HepG2 (cell line): Measurements from ENCODE around the gene PHLDB1. TPM values are rescaled to one million over a fixed set of nuclear protein-coding genes. Genes with fewer than 3 reads are reported as not detected.

Experiments
- BRD4 ChIP-seq: sonication (generic); formaldehyde crosslinking; IDR thresholded peaks from 2 replicates; pipeline ENCODE4 v1.4.0; 2020; ENCODE audit warnings: missing genetic modification reagents
- KDM5B ChIP-seq: sonication (generic); formaldehyde crosslinking; IDR thresholded peaks from 2 replicates; pipeline ENCODE4 v1.4.0; 2020; ENCODE audit warnings: missing genetic modification reagents, mild to moderate bottlenecking, borderline replicate concordance
- NR1H2 ChIP-seq: sonication (generic); formaldehyde crosslinking; IDR thresholded peaks from 2 replicates; pipeline ENCODE4 v1.8.1; 2022; ENCODE audit warnings: low read depth, missing genetic modification reagents, borderline replicate concordance
- PRMT3 ChIP-seq: sonication (generic); formaldehyde crosslinking; IDR thresholded peaks from 2 replicates; pipeline ENCODE4 v1.8.1; 2022; ENCODE audit warnings: low read depth, mild to moderate bottlenecking, moderate library complexity, missing genetic modification reagents, borderline replicate concordance
- RELA ChIP-seq: sonication (generic); formaldehyde crosslinking; IDR thresholded peaks from 2 replicates; pipeline ENCODE4 v1.4.0; 2020; ENCODE audit warnings: missing genetic modification reagents
- SSRP1 ChIP-seq: IDR thresholded peaks from 2 replicates; pipeline ENCODE4 v1.6.1; 2016; ENCODE audit warnings: control low read depth
- ZNF10 ChIP-seq: sonication (generic); formaldehyde crosslinking; IDR thresholded peaks from 2 replicates; pipeline ENCODE4 v1.4.0; 2020; ENCODE audit warnings: mild to moderate bottlenecking, low read depth, missing genetic modification reagents, borderline replicate concordance
- ZNF225 ChIP-seq: sonication (generic); formaldehyde crosslinking; IDR thresholded peaks from 2 replicates; pipeline ENCODE4 v1.4.0; 2020; ENCODE audit warnings: mild to moderate bottlenecking, missing genetic modification reagents
- ZNF3 ChIP-seq: IDR thresholded peaks from 2 replicates; pipeline ENCODE4 v1.7.0; 2017; ENCODE audit warnings: inconsistent platforms
- ZNF317 ChIP-seq: sonication (generic); formaldehyde crosslinking; IDR thresholded peaks from 2 replicates; pipeline ENCODE4 v1.5.0; 2020; ENCODE audit warnings: mild to moderate bottlenecking, missing genetic modification reagents
- ZNF790 ChIP-seq: sonication (generic); formaldehyde crosslinking; IDR thresholded peaks from 2 replicates; pipeline ENCODE4 v1.8.0; 2022; ENCODE audit warnings: missing genetic modification reagents, mild to moderate bottlenecking, borderline replicate concordance
- ZSCAN31 ChIP-seq: sonication (generic); formaldehyde crosslinking; IDR thresholded peaks from 2 replicates; pipeline ENCODE4 v1.5.0; 2020; ENCODE audit warnings: low read depth, mild to moderate bottlenecking, missing genetic modification reagents
- polyA plus RNA-seq, 8 experiments: library from polyadenylated mRNA; depleted of rRNA in 3 of 8; stranded (reverse) in 7 of 8; unstranded in 1 of 8; fragments of >200 nt; fragmentation: Illumina TruSeq in 4 of 8; extraction: Trizol in 4 of 8; gene quantifications; 2 replicates each; pipeline versions ENCODE4 v1.2.1 to v1.2.3, GENCODE V29; 2011 to 2016; ENCODE audit warnings: low read depth in 4 of 8, missing spikeins in 1 of 8, mixed read lengths in 1 of 8; ENCODE audit not compliant: insufficient read depth in 1 of 8
- total RNA-seq, 5 experiments: library from RNA; depleted of rRNA; stranded (reverse); fragments of >200 nt; fragmentation: Illumina TruSeq; extraction: Trizol; gene quantifications; 2 replicates each; pipeline ENCODE4 v1.2.3, GENCODE V29; 2016; ENCODE audit warnings: low read depth in 1 of 5
- TF ChIP-seq, protein P1 (sequence below): sonication (generic); formaldehyde crosslinking; IDR thresholded peaks from 2 replicates; pipeline ENCODE4 v1.5.1; 2020; ENCODE audit warnings: mild to moderate bottlenecking, missing genetic modification reagents, borderline replicate concordance
- TF ChIP-seq, protein P2 (sequence below): IDR thresholded peaks from 2 replicates; pipeline ENCODE4 v1.6.1; 2016; ENCODE audit warnings: missing compliant biosample characterization, missing genetic modification reagents, borderline replicate concordance
- TF ChIP-seq, protein P3 (sequence below): sonication (generic); formaldehyde crosslinking; IDR thresholded peaks from 2 replicates; pipeline ENCODE4 v1.4.0; 2020; ENCODE audit warnings: missing genetic modification reagents, borderline replicate concordance
- TF ChIP-seq, protein P4 (sequence below): sonication (generic); formaldehyde crosslinking; IDR thresholded peaks from 2 replicates; pipeline ENCODE4 v1.4.0; 2020; ENCODE audit warnings: mild to moderate bottlenecking, missing genetic modification reagents

PHLDB1 gene
- total and polyA plus RNA-seq, 2 of the 13 experiments (the other 11 are each of a cell fraction or from before 2014, with no cell fraction given), result 13.8 to 14.2 TPM

DNA sequence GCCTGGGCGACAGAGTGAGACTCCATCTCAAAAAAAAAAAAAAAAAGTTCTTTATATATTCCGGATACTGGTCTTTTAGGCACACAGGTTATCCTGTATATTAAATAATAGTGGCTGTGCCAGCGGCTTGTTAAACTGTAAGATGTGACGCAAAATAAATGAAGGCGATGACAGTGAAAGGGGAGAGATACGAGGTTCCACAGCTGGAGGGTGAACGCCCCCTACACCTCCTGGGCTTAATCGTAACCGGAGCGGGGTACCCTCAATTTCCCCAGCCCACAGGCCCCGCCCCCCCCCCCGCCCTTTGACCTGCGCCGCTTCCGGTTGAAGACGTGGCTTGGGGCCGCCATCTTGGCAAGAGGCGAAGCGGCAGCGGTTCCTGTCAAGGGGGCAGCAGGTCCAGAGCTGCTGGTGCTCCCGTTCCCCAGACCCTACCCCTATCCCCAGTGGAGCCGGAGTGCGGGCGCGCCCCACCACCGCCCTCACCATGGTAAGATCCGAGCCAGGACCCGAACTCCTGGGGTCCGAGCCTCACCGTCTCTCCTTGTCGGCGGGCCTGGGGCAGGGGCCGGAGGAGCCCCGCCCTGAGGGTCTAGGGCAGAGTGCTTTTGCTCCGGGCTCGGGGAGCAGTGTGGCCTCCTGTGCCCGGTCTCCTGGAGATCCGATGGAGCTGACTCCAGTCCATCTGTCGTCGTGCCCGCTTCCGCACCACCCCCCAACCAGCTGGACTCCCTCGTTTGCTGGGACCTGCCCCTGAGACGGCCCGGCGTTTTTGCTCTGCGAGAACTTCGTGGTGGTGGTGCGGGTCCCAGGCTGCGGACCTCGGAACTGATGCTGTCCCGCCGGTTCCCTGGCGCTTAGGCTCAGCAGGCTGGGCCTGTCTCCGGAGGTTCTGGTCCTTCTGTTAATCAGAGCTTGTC is 35.1 kb upstream of the PHLDB1 start, which contains the start of gene ARCN1 (continued):
- TF ChIP-seq, protein P1, sequence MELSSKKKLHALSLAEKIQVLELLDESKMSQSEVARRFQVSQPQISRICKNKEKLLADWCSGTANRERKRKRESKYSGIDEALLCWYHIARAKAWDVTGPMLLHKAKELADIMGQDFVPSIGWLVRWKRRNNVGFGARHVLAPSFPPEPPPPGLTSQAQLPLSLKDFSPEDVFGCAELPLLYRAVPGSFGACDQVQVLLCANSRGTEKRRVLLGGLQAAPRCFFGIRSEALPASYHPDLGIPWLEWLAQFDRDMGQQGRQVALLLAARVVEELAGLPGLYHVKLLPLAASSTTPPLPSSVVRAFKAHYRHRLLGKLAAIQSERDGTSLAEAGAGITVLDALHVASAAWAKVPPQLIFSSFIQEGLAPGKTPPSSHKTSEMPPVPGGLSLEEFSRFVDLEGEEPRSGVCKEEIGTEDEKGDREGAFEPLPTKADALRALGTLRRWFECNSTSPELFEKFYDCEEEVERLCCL (CRISPR knock-in tag), result no peak
- TF ChIP-seq ZNF225 (CRISPR knock-in tag) (no peak), RELA (CRISPR knock-in tag) (no peak), ZNF10 (CRISPR knock-in tag) (no peak), BRD4 (peak; percentile 85), PRMT3 (CRISPR knock-in tag) (no peak), NR1H2 (CRISPR knock-in tag) (0 out of 2 replicates have a peak, but pooled peaks have one; percentile 35), ZNF790 (CRISPR knock-in tag) (peak; percentile 58; the same call in 1 of the 2 replicates), ZNF317 (CRISPR knock-in tag) (no peak), SSRP1 (CRISPR knock-in tag) (no peak), KDM5B (CRISPR knock-in tag) (peak; percentile 35; the same call in 1 of the 2 replicates), ZSCAN31 (CRISPR knock-in tag) (peak; percentile 25; the same call in 1 of the 2 replicates), ZNF3 (CRISPR knock-in tag) (0 out of 2 replicates have a peak, but pooled peaks have one; percentile 26)
- TF ChIP-seq, protein P2, sequence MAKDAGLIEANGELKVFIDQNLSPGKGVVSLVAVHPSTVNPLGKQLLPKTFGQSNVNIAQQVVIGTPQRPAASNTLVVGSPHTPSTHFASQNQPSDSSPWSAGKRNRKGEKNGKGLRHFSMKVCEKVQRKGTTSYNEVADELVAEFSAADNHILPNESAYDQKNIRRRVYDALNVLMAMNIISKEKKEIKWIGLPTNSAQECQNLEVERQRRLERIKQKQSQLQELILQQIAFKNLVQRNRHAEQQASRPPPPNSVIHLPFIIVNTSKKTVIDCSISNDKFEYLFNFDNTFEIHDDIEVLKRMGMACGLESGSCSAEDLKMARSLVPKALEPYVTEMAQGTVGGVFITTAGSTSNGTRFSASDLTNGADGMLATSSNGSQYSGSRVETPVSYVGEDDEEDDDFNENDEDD (CRISPR knock-in tag), result no peak
- TF ChIP-seq, protein P3, sequence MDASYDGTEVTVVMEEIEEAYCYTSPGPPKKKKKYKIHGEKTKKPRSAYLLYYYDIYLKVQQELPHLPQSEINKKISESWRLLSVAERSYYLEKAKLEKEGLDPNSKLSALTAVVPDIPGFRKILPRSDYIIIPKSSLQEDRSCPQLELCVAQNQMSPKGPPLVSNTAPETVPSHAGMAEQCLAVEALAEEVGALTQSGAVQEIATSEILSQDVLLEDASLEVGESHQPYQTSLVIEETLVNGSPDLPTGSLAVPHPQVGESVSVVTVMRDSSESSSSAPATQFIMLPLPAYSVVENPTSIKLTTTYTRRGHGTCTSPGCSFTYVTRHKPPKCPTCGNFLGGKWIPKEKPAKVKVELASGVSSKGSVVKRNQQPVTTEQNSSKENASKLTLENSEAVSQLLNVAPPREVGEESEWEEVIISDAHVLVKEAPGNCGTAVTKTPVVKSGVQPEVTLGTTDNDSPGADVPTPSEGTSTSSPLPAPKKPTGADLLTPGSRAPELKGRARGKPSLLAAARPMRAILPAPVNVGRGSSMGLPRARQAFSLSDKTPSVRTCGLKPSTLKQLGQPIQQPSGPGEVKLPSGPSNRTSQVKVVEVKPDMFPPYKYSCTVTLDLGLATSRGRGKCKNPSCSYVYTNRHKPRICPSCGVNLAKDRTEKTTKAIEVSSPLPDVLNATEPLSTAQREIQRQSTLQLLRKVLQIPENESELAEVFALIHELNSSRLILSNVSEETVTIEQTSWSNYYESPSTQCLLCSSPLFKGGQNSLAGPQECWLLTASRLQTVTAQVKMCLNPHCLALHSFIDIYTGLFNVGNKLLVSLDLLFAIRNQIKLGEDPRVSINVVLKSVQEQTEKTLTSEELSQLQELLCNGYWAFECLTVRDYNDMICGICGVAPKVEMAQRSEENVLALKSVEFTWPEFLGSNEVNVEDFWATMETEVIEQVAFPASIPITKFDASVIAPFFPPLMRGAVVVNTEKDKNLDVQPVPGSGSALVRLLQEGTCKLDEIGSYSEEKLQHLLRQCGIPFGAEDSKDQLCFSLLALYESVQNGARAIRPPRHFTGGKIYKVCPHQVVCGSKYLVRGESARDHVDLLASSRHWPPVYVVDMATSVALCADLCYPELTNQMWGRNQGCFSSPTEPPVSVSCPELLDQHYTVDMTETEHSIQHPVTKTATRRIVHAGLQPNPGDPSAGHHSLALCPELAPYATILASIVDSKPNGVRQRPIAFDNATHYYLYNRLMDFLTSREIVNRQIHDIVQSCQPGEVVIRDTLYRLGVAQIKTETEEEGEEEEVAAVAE (CRISPR knock-in tag), result no peak
- TF ChIP-seq, protein P4, sequence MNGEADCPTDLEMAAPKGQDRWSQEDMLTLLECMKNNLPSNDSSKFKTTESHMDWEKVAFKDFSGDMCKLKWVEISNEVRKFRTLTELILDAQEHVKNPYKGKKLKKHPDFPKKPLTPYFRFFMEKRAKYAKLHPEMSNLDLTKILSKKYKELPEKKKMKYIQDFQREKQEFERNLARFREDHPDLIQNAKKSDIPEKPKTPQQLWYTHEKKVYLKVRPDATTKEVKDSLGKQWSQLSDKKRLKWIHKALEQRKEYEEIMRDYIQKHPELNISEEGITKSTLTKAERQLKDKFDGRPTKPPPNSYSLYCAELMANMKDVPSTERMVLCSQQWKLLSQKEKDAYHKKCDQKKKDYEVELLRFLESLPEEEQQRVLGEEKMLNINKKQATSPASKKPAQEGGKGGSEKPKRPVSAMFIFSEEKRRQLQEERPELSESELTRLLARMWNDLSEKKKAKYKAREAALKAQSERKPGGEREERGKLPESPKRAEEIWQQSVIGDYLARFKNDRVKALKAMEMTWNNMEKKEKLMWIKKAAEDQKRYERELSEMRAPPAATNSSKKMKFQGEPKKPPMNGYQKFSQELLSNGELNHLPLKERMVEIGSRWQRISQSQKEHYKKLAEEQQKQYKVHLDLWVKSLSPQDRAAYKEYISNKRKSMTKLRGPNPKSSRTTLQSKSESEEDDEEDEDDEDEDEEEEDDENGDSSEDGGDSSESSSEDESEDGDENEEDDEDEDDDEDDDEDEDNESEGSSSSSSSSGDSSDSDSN (CRISPR knock-in tag), result peak; percentile 70; the same call in 1 of the 2 replicates
